Measurements from ENCODE around the gene PCDH9.

PCDH9 gene

DNA sequence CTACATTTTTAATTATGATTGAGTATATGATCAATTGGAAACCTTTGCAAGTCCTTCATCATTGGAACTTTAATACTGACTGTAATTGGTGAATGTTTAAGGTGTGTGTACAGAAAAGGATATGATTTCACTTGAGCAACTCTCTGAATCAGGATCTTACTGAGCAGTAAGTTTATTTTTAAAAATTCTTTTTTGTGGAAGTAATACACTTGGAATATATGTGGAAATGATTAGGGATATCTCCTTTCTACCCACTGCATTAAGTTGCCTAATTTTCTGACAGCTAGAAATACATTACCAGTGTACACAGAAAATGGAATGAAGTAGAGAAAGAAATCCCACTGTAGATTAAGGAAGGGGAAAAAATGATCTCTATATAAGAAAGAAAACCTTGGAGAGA is 865.8 kb downstream of the PCDH9 start:
- H3K4me3 ChIP-seq (ENCODE audit: low read depth, low read length): no peak overlapping the region
- TF ChIP-seq POLR2A (IDR thresholded peaks at IDR 0.05; ENCODE audit: extremely low read depth, insufficient read length) (no peak), MYC (IDR thresholded peaks at IDR 0.05; ENCODE audit: low read depth, low read length) (no peak)
- TF ChIP-seq, protein P1, sequence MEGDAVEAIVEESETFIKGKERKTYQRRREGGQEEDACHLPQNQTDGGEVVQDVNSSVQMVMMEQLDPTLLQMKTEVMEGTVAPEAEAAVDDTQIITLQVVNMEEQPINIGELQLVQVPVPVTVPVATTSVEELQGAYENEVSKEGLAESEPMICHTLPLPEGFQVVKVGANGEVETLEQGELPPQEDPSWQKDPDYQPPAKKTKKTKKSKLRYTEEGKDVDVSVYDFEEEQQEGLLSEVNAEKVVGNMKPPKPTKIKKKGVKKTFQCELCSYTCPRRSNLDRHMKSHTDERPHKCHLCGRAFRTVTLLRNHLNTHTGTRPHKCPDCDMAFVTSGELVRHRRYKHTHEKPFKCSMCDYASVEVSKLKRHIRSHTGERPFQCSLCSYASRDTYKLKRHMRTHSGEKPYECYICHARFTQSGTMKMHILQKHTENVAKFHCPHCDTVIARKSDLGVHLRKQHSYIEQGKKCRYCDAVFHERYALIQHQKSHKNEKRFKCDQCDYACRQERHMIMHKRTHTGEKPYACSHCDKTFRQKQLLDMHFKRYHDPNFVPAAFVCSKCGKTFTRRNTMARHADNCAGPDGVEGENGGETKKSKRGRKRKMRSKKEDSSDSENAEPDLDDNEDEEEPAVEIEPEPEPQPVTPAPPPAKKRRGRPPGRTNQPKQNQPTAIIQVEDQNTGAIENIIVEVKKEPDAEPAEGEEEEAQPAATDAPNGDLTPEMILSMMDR (IDR thresholded peaks at IDR 0.05; ENCODE audit: low read depth, low read length): no peak
- TF ChIP-seq, protein P2, sequence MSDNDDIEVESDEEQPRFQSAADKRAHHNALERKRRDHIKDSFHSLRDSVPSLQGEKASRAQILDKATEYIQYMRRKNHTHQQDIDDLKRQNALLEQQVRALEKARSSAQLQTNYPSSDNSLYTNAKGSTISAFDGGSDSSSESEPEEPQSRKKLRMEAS (IDR thresholded peaks at IDR 0.05; ENCODE audit: low read depth, low read length): no peak
- no peak for DNase-seq (ENCODE audit: low read depth)

DNA sequence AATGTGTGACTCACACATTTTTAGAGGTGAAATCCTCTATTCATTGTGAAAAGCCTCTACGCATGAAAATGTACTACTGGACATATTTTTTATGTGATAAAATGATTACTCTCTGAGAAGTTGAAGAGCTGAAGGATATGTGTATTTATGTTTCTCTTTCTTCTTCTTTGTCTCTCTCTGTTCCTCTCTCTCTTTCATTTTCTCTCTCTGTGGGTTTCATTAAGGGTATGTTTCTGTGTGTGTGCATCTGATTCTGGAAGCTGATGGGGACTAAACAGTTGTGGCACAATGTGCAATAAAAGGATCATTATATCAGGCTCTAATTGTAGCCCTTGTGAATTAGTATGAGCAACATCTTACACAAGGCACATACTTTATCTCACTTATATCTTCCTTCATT is 867.7 kb downstream of the PCDH9 start:
- no peak overlapping the region for H3K4me3 ChIP-seq (ENCODE audit: low read depth, low read length)
- no peak for DNase-seq (ENCODE audit: low read depth)
- no peak for TF ChIP-seq MYC (IDR thresholded peaks at IDR 0.05; ENCODE audit: low read depth, low read length)
- TF ChIP-seq, protein P2 (IDR thresholded peaks at IDR 0.05; ENCODE audit: low read depth, low read length): no peak
- TF ChIP-seq POLR2A (IDR thresholded peaks at IDR 0.05; ENCODE audit: extremely low read depth, insufficient read length): no peak
- TF ChIP-seq, protein P1 (IDR thresholded peaks at IDR 0.05; ENCODE audit: low read depth, low read length): no peak

DNA sequence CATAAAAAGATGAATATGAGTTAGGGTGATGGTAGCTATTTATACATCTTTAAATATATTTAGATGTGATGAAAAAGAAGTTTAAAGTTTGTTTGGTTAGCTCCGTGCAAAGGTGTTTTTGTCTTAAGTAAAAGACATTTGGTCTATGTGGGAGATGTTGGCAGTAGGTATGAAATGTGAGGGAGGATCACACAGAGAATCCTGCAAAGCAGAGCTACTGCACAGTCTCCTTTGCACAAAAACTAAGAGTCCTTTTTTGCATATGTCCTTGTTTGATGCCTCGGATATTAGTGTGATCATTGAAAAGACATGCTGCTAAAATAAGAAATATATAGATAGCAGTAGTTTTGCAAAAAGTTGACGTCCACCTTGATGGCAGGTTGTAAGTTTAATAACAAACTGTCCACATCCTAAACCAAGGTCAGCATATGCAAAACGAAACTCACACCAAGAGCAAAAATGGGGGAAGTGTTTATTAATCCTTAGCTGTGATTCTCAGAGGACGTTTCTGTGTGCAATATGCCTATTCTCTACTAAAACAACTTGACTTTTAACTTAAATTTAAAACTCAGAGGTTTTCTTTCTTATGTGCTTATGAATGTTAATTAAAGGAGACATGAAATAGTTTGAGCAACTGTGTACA is 870.1 kb downstream of the PCDH9 start:
- TF ChIP-seq, protein P1 (IDR thresholded peaks at IDR 0.05; ENCODE audit: low read depth, low read length): no peak
- no peak for TF ChIP-seq MYC (IDR thresholded peaks at IDR 0.05; ENCODE audit: low read depth, low read length)
- DNase-seq (ENCODE audit: low read depth): no peak
- no peak overlapping the region for H3K4me3 ChIP-seq (ENCODE audit: low read depth, low read length)

DNA sequence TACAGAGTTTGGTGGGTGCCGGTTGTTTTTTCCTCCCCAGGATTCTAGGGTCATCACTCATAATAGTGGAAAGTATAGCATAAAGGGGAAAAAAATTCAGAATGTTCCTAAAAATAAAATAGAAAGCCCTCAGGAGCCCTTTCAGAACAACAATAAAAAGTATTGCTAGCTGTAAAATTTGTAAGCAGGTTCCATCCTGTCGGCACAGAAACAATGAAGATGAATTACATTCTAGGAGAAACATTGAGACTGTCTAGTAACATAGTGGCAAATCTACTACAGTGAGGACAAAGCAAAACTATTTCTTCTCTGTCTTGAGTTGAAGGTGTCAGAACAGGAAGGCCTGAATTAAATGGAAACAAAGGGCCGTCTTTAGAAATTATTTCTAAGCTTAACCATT is 870.7 kb downstream of the PCDH9 start:
- DNase-seq (ENCODE audit: low read depth): no peak
- TF ChIP-seq MYC (IDR thresholded peaks at IDR 0.05; ENCODE audit: low read depth, low read length): no peak
- TF ChIP-seq, protein P1 (IDR thresholded peaks at IDR 0.05; ENCODE audit: low read depth, low read length): no peak
- TF ChIP-seq POLR2A (IDR thresholded peaks at IDR 0.05; ENCODE audit: extremely low read depth, insufficient read length): no peak
- TF ChIP-seq, protein P2 (IDR thresholded peaks at IDR 0.05; ENCODE audit: low read depth, low read length): no peak
- no peak overlapping the region for H3K4me3 ChIP-seq (ENCODE audit: low read depth, low read length)

DNA sequence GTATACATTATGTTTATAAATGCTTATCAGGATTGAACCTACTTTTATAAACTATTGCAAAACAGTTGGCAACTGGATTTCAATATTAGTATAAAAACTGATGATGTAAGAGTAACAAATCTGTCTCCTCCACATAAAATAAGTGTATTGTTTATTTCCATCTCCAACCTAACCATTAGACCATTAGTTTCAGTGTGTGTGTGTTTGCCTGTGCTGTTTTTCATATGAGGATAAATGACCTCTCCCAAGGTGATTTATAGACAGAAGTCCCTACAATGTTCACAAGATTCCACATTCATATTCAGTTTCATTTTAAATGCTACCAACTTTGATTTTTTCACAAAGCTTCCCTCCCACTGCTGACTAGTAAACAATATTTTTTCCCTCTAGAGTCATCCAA is 871.6 kb downstream of the PCDH9 start:
- H3K4me3 ChIP-seq (ENCODE audit: low read depth, low read length): no peak overlapping the region
- TF ChIP-seq, protein P2 (IDR thresholded peaks at IDR 0.05; ENCODE audit: low read depth, low read length): no peak
- TF ChIP-seq, protein P1 (IDR thresholded peaks at IDR 0.05; ENCODE audit: low read depth, low read length): no peak
- TF ChIP-seq MYC (IDR thresholded peaks at IDR 0.05; ENCODE audit: low read depth, low read length) (no peak), POLR2A (IDR thresholded peaks at IDR 0.05; ENCODE audit: extremely low read depth, insufficient read length) (no peak)
- DNase-seq (ENCODE audit: low read depth): no peak

DNA sequence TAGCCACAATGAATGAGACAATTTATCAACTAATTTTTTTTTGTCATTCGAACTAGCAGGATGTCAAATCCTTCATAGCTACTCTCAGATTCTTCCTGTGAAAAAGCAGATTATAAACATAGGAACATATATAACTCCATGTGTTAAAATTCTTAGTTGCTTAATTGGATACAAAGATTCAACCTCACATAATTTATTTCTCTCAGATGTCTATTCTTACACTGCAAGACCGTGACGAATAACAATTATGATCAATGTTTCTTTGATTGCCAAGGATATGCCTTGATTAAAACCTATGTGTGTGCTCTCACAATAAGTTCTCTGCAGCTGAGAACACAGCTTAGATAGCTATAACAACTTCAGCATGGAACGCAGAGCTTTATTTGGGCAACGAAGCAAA is 872.7 kb downstream of the PCDH9 start:
- TF ChIP-seq, protein P2 (IDR thresholded peaks at IDR 0.05; ENCODE audit: low read depth, low read length): no peak
- TF ChIP-seq POLR2A (IDR thresholded peaks at IDR 0.05; ENCODE audit: extremely low read depth, insufficient read length) (no peak), MYC (IDR thresholded peaks at IDR 0.05; ENCODE audit: low read depth, low read length) (no peak)
- TF ChIP-seq, protein P1 (IDR thresholded peaks at IDR 0.05; ENCODE audit: low read depth, low read length): no peak
- no peak for DNase-seq (ENCODE audit: low read depth)
- no peak overlapping the region for H3K4me3 ChIP-seq (ENCODE audit: low read depth, low read length)
